Prostate gland (tissue), 2 donors: Measurements from ENCODE around the gene TMEM253.

Experiments
- CTCF ChIP-seq, 4 experiments: fragments of 200-600 bp in 2 of 4; fragments of 450-650 bp in 2 of 4; sonication (generic) in 2 of 4; IDR thresholded peaks; 1 replicate in 3 of 4; 2 replicates in 1 of 4; pipeline ENCODE4 v1.5.1; 2016 to 2019; ENCODE audit warnings: antibody characterized with exemption in 4 of 4, mild to moderate bottlenecking in 2 of 4, moderate library complexity in 2 of 4
- POLR2A ChIP-seq: fragments of 450-650 bp; IDR thresholded peaks from one replicate; pipeline ENCODE4 v1.6.1; 2016; ENCODE audit warnings: antibody characterized with exemption, mild to moderate bottlenecking
- POLR2AphosphoS5 ChIP-seq: sonication (generic); formaldehyde crosslinking; IDR thresholded peaks from one replicate; pipeline ENCODE4 v1.6.1; 2017; ENCODE audit warnings: antibody characterized with exemption

DNA sequence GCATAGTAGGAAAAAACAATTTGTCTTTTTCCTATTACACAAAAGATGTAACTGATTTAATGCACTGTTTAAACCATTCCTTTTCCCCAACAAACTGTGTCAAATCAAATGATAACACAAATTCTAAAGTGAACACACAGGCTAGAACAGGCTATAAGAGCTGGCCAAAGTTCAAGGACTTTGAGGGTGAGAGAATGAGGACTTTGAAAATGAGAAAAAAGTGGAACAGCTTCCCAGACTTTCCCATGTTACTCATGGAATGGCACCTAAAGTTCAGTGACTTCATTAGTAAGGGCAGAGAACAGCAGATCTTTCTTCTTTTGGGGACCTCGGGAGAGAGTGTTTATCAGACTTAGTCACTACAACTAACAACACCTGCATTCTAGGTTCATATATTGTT is 22.6 kb downstream of the TMEM253 start:
- TF ChIP-seq POLR2AphosphoS5 (no peak), CTCF (IDR thresholded peaks at IDR 0.05) (no peak), POLR2A (no peak)
